Measurements from ENCODE around the gene ZNF630. TPM values are rescaled to one million over a fixed set of nuclear protein-coding genes. Genes with fewer than 3 reads are reported as not detected.
"Not testable (repeated sequence)": the region's sequence is repeated elsewhere in the genome, so short reads cannot be mapped to it uniquely, and the experiment has no call there.

Gene ZNF630
- polyA plus RNA-seq, 1 donor (not counting 4 experiments of a cell fraction or from before 2014, with no cell fraction given), result 0.55 TPM

GRCh38 chrX:48030237-48030636 is 41.2 kb downstream of the ZNF630 start:
- no peaks in the 10 kb centered on the region for H3K27me3 ChIP-seq (ENCODE audit: control insufficient read depth, extremely low read depth, insufficient read depth, low read length)
- no peak overlapping the region for H3K9ac ChIP-seq (ENCODE audit: control insufficient read depth, extremely low read depth, insufficient read depth, low read length)
- no peak overlapping the region for H3K4me3 ChIP-seq (ENCODE audit: control insufficient read depth in 2 of 3, extremely low read depth in 1 of 3, insufficient read depth in 2 of 3, low read depth in 1 of 3, low read length in 3 of 3)
- H3K9me3 ChIP-seq (ENCODE audit: control insufficient read depth, low read depth, low read length), result no peaks in the 10 kb centered on the region
- no peaks in the 10 kb centered on the region for H3K9me1 ChIP-seq (ENCODE audit: control insufficient read depth, extremely low read depth, insufficient read depth, low read length)
- no peaks in the 10 kb centered on the region for H3K79me2 ChIP-seq (ENCODE audit: control insufficient read depth, insufficient read depth, low read length)
- no peak overlapping the region for H3K4me2 ChIP-seq (ENCODE audit: control insufficient read depth, extremely low read depth, insufficient read depth, low read depth, low read length)
- H4K20me1 ChIP-seq (ENCODE audit: control insufficient read depth, extremely low read depth, insufficient read depth, low read length), result no peaks in the 10 kb centered on the region
- dilution Hi-C loops (cut with MboI; ENCODE audit: extremely low pct_ligation_motif_present, low sequenced_read_pairs), result no loop called here
- FAIRE-seq (no peak), DNase-seq (ENCODE audit: low read depth, low spot score) (no peak)
- TF ChIP-seq EZH2 (IDR thresholded peaks at IDR 0.05; ENCODE audit: low read length) (no peak), CTCF (optimal IDR thresholded peaks at IDR 0.05 in 1 of 3, IDR thresholded peaks at IDR 0.05 in 1 of 3, conservative IDR thresholded peaks at IDR 0.05 in 1 of 3; ENCODE audit: extremely low read depth in 1 of 3, insufficient read depth in 2 of 3, low read length in 3 of 3) (no peak)
- no peaks in the 10 kb centered on the region for H3K4me1 ChIP-seq (ENCODE audit: control insufficient read depth, extremely low read depth, insufficient read depth, low read length)
- no peak overlapping the region for H2AFZ ChIP-seq (ENCODE audit: control insufficient read depth, low read length)
- no peak overlapping the region for H3K27ac ChIP-seq (ENCODE audit: control insufficient read depth, insufficient read depth, low read length)
- no peaks in the 10 kb centered on the region for H3K36me3 ChIP-seq (ENCODE audit: control insufficient read depth in 2 of 2, extremely low read depth in 1 of 2, insufficient read depth in 2 of 2, low read length in 2 of 2)

- no peaks in the 10 kb centered on the region for H3K27me3 ChIP-seq (ENCODE audit: control insufficient read depth, extremely low read depth, insufficient read depth, low read length)
- H3K9ac ChIP-seq (ENCODE audit: control insufficient read depth, extremely low read depth, insufficient read depth, low read length), result no peak overlapping the region
- H3K9me3 ChIP-seq (ENCODE audit: control insufficient read depth, low read depth, low read length), result no peaks in the 10 kb centered on the region
- TF ChIP-seq EZH2 (IDR thresholded peaks at IDR 0.05; ENCODE audit: low read length) (no peak), CTCF (optimal IDR thresholded peaks at IDR 0.05 in 1 of 3, IDR thresholded peaks at IDR 0.05 in 1 of 3, conservative IDR thresholded peaks at IDR 0.05 in 1 of 3; ENCODE audit: extremely low read depth in 1 of 3, insufficient read depth in 2 of 3, low read length in 3 of 3) (no peak)
- no peak for DNase-seq (ENCODE audit: low read depth, low spot score)
- no peaks in the 10 kb centered on the region for H3K79me2 ChIP-seq (ENCODE audit: control insufficient read depth, insufficient read depth, low read length)
- no peaks in the 10 kb centered on the region for H3K4me1 ChIP-seq (ENCODE audit: control insufficient read depth, extremely low read depth, insufficient read depth, low read length)
- no peak overlapping the region for H3K4me2 ChIP-seq (ENCODE audit: control insufficient read depth, extremely low read depth, insufficient read depth, low read depth, low read length)
- dilution Hi-C loops (cut with MboI; ENCODE audit: extremely low pct_ligation_motif_present, low sequenced_read_pairs), result no loop called here
- no peaks in the 10 kb centered on the region for H4K20me1 ChIP-seq (ENCODE audit: control insufficient read depth, extremely low read depth, insufficient read depth, low read length)
- H3K36me3 ChIP-seq (ENCODE audit: control insufficient read depth in 2 of 2, extremely low read depth in 1 of 2, insufficient read depth in 2 of 2, low read length in 2 of 2), result no peaks in the 10 kb centered on the region
- H3K4me3 ChIP-seq (ENCODE audit: control insufficient read depth in 2 of 3, extremely low read depth in 1 of 3, insufficient read depth in 2 of 3, low read depth in 1 of 3, low read length in 3 of 3), result no peak overlapping the region
- H3K27ac ChIP-seq (ENCODE audit: control insufficient read depth, insufficient read depth, low read length), result no peak overlapping the region
- no peak for FAIRE-seq
- H2AFZ ChIP-seq (ENCODE audit: control insufficient read depth, low read length), result no peak overlapping the region
- H3K9me1 ChIP-seq (ENCODE audit: control insufficient read depth, extremely low read depth, insufficient read depth, low read length), result no peaks in the 10 kb centered on the region
These were observed 43.3 kb downstream of the ZNF630 start for GRCh38 chrX:48028091-48028490.

- H3K9me3 ChIP-seq (ENCODE audit: control insufficient read depth, low read depth, low read length); H3K9ac ChIP-seq (ENCODE audit: control insufficient read depth, extremely low read depth, insufficient read depth, low read length); H3K4me3 ChIP-seq (ENCODE audit: control insufficient read depth in 2 of 3, extremely low read depth in 1 of 3, insufficient read depth in 2 of 3, low read depth in 1 of 3, low read length in 3 of 3); H4K20me1 ChIP-seq (ENCODE audit: control insufficient read depth, extremely low read depth, insufficient read depth, low read length); H3K27me3 ChIP-seq (ENCODE audit: control insufficient read depth, extremely low read depth, insufficient read depth, low read length); H3K27ac ChIP-seq (ENCODE audit: control insufficient read depth, insufficient read depth, low read length); H3K9me1 ChIP-seq (ENCODE audit: control insufficient read depth, extremely low read depth, insufficient read depth, low read length); dilution Hi-C loops (cut with MboI; ENCODE audit: extremely low pct_ligation_motif_present, low sequenced_read_pairs); H3K36me3 ChIP-seq (ENCODE audit: control insufficient read depth in 2 of 2, extremely low read depth in 1 of 2, insufficient read depth in 2 of 2, low read length in 2 of 2); H2AFZ ChIP-seq (ENCODE audit: control insufficient read depth, low read length); DNase-seq (ENCODE audit: low read depth, low spot score); H3K4me2 ChIP-seq (ENCODE audit: control insufficient read depth, extremely low read depth, insufficient read depth, low read depth, low read length); H3K4me1 ChIP-seq (ENCODE audit: control insufficient read depth, extremely low read depth, insufficient read depth, low read length); H3K79me2 ChIP-seq (ENCODE audit: control insufficient read depth, insufficient read depth, low read length); FAIRE-seq: not testable (repeated sequence)
These were observed 43.9 kb downstream of the ZNF630 start for GRCh38 chrX:48027545-48027944.
